Omental fat pad (tissue), 4 donors: ENCODE measurements around the gene POP4. TPM values are rescaled to one million over a fixed set of nuclear protein-coding genes. Genes with fewer than 3 reads are reported as not detected.

ENCODE experiments used
- ATAC-seq: fragments of 150-250 bp; one replicate; pipeline ENCODE4 v1.9.1; 2016; ENCODE audit warnings: mild to moderate bottlenecking, moderate library complexity; ENCODE audit not compliant: low FRiP score
- DNase-seq: peaks from one replicate; pipeline ENCODE4 v3.0.0-alpha.2; 2019; ENCODE audit warnings: low spot score
- CTCF ChIP-seq, 3 donors: fragments of 450-650 bp; IDR thresholded peaks; one replicate each; pipeline ENCODE4 v1.5.1; 2016 to 2017; ENCODE audit warnings: antibody characterized with exemption in 3 of 3, mild to moderate bottlenecking in 3 of 3, moderate library complexity in 2 of 3
- total RNA-seq, 4 donors: library from RNA; depleted of rRNA; stranded (reverse); fragments of >200 nt; gene quantifications; one replicate each; pipeline ENCODE4 v1.1.0, GENCODE V29; 2016

POP4 gene
- total RNA-seq, 4 donors from 2014 or later: 52.9 to 62.4 (median 55.0) TPM

DNA sequence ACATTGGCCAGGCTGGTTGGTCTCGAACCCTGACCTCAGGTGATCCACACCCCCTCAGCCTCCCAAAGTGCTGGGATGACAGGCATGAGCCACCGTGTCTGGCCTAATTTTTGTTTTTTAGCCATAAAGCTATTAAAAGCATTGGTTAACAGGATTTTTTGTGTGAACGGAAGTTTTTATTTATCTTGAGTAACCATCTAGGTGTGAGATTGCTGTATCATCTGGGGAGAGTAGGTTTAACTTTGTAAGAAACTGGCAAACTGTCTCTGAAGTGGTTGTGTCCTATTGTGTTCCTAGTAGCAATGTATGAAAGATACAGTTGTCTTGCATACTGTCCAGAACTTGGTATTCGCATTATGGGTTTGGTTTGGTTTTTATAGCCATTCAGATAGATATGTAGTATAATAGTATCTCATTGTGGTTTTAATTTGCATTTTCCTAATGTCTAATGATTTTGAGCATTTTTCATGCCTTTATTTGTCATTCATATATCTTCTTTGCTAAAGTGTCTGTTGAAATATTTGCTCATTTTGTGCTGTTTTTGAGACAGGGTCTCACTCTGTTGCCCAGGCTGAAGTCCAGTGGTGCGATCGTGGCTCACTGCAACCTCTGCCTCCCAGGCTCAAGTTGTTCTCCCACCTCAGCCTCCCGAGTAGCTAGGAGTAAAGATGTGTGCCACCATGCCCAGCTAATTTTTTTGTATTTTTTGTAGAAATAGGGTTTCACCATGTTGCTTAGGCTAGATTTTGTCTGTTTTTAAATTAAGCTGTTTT, 45.7 kb downstream of the POP4 start:
- TF ChIP-seq CTCF (IDR thresholded peaks at IDR 0.05): no peak
- ATAC-seq: no peak
- DNase-seq: no peak

DNA sequence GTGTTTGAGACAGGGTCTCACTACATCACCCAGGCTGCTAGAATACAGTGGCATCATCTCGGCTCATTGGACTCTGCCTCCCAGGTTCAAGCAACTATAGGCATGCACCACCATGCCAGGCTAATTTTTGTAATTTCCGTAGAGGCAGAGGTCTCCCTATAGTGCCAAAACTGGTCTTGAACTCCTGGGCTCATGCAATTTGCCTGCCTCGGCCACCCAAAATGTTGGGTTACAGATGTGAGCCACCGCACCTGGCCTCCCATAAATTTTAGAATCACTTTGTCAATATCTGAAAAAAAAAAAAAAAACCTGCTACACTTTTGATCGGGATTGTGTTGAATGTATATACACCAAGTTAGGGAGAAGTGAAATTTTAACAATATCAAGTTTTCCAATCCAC, 47.3 kb downstream of the POP4 start:
- ATAC-seq (no peak), DNase-seq (no peak)

GRCh38 chr19:29655648-29656335, 49.7 kb downstream of the POP4 start:
- no peak for TF ChIP-seq CTCF (IDR thresholded peaks at IDR 0.05)
- no peak for ATAC-seq
- no peak for DNase-seq

More for the DNA sequence above, 47.3 kb downstream of the POP4 start:
- no peak for TF ChIP-seq CTCF (IDR thresholded peaks at IDR 0.05)

- ATAC-seq (no peak), DNase-seq (no peak)
Observed at GRCh38 chr19:29658221-29658991, 52.3 kb downstream of the POP4 start.

DNA sequence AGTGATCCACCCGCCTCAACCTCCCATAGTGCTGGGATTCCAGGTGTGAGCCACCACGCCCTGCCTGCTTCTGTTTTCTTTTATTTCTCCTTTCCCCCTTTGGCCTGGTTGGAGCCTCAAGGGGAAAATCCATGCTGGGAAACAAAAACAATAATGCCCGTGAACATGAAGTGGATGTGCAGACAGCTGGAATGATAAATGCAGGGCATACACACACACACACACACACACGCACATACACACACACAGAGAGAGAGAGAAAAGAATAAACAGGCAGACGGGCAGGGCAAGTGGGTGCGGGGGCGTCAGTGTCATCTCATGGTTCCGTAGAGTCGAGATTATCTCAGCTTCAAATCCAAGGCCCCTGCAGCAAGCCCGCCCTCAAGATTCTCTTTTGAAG, 54.8 kb downstream of the POP4 start:
- no peak for DNase-seq
- no peak for ATAC-seq
- TF ChIP-seq CTCF (IDR thresholded peaks at IDR 0.05): no peak

More at GRCh38 chr19:29658221-29658991, 52.3 kb downstream of the POP4 start:
- no peak for TF ChIP-seq CTCF (IDR thresholded peaks at IDR 0.05)

- no peak for TF ChIP-seq CTCF (IDR thresholded peaks at IDR 0.05)
- ATAC-seq (peak; percentile 1), DNase-seq (no peak)
Observed at GRCh38 chr19:29662278-29662603, 56.2 kb downstream of the POP4 start.
